K562 (cell line): ENCODE data around the gene DGKE. TPM values are rescaled to one million over a fixed set of nuclear protein-coding genes. Genes with fewer than 3 reads are reported as not detected.

Experiments
- BACH1 ChIP-seq: fragments of 200-800 bp; sonication (Bioruptor generic); IDR thresholded peaks from 2 replicates; pipeline ENCODE4 v1.6.1; 2016; ENCODE audit warnings: missing genetic modification characterization, missing compliant biosample characterization
- ETV1 ChIP-seq: fragments of 450-650 bp; conservative IDR thresholded peaks from 2 replicates; pipeline ENCODE4 v1.6.1; 2016; ENCODE audit warnings: missing genetic modification characterization, control low read depth, low read depth, missing compliant biosample characterization
- POLR3A ChIP-seq: IDR thresholded peaks from 2 replicates; pipeline ENCODE4 v1.6.1; 2011; ENCODE audit warnings: borderline replicate concordance, mild to moderate bottlenecking, moderate library complexity; ENCODE audit not compliant: insufficient read length, insufficient read depth; ENCODE audit errors: extremely low read depth
- polyA plus RNA-seq, 8 experiments: library from polyadenylated mRNA; depleted of rRNA in 4 of 8; stranded (reverse) in 5 of 8; unstranded in 3 of 8; fragments of >200 nt; fragmentation: Nextera tagmentation in 2 of 8; fragmentation: Illumina TruSeq in 1 of 8; extraction: Ambion mirVana in 2 of 8; extraction: Trizol in 1 of 8; gene quantifications; 2 replicates each; pipeline versions ENCODE4 v1.2.1 to v1.2.3, GENCODE V29; 2011 to 2014; ENCODE audit warnings: inconsistent platforms in 1 of 8, missing spikeins in 1 of 8
- total RNA-seq, 7 experiments: library from RNA; depleted of rRNA in 6 of 7; stranded (reverse); fragments of >200 nt in 6 of 7; fragmentation: Illumina TruSeq in 2 of 7; extraction: Trizol in 2 of 7; gene quantifications; 2 replicates each; pipeline versions ENCODE4 v1.2.1 to v1.2.3, GENCODE V29; 2011 to 2021; ENCODE audit warnings: low replicate concordance in 1 of 7
- TF ChIP-seq, protein P1 (sequence below), 3 experiments: IDR thresholded peaks in 2 of 3; conservative IDR thresholded peaks in 1 of 3; 2 replicates each; pipeline ENCODE4 v1.5.1; 2011 to 2012; ENCODE audit warnings: low read length in 3 of 3, mild to moderate bottlenecking in 3 of 3, control low read depth in 2 of 3, improper control_type of control experiment in 1 of 3, inconsistent platforms in 1 of 3, low read depth in 1 of 3, mixed read lengths in 1 of 3, moderate library complexity in 1 of 3; ENCODE audit not compliant: insufficient read depth in 2 of 3
- TF ChIP-seq, protein P2 (sequence below): fragments of 450-650 bp; IDR thresholded peaks from one replicate; pipeline ENCODE4 v1.6.1; 2018; ENCODE audit warnings: mild to moderate bottlenecking, moderate library complexity; ENCODE audit not compliant: partially characterized antibody
- TF ChIP-seq, protein P3 (sequence below): fragments of 450-650 bp; formaldehyde crosslinking; IDR thresholded peaks from 2 replicates; pipeline ENCODE4 v1.4.0; 2020; ENCODE audit warnings: mild to moderate bottlenecking, moderate library complexity

The DGKE gene
- total and polyA plus RNA-seq, 9 of the 15 experiments (the other 6 are each of a cell fraction or from before 2014, with no cell fraction given) = 1.3 to 9.9 (median 5.9) TPM

DNA sequence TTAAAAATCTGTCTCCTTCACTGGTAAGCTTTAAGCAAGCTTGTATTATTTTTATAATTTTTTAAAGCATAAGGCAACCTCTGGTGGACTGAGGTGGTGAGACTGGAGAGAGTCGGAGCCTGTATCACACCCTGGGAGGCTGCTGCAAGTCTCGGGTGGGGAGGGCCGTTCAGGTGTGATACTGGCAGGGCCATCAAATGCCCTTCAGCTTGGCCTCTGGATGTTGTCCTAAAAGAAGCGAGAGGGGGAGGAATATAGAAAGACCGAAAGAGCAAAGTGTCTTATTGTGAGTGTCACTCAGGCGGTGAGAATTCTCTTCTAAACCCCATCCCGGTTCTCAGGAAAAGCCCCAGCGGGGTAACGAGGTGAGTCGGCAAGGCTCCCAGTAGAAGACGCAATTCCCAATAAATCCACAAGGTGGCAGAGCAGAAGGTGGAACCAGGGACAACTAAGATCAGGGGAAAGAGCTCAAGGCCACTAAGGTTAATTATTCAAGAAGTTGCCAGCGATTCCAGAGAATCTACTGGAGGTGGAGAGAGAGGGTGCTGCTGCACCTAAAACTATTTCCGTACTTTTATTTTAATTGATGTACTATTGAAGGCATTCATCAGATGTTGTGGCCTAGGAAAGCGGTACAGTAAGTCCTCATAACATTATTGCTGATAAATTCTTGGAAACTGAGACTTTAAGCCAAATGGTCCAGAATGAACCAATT, 14.4 kb upstream of the DGKE start (continued):
- TF ChIP-seq, protein P1, sequence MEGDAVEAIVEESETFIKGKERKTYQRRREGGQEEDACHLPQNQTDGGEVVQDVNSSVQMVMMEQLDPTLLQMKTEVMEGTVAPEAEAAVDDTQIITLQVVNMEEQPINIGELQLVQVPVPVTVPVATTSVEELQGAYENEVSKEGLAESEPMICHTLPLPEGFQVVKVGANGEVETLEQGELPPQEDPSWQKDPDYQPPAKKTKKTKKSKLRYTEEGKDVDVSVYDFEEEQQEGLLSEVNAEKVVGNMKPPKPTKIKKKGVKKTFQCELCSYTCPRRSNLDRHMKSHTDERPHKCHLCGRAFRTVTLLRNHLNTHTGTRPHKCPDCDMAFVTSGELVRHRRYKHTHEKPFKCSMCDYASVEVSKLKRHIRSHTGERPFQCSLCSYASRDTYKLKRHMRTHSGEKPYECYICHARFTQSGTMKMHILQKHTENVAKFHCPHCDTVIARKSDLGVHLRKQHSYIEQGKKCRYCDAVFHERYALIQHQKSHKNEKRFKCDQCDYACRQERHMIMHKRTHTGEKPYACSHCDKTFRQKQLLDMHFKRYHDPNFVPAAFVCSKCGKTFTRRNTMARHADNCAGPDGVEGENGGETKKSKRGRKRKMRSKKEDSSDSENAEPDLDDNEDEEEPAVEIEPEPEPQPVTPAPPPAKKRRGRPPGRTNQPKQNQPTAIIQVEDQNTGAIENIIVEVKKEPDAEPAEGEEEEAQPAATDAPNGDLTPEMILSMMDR (IDR thresholded peaks at IDR 0.05 in 2 of 3, conservative IDR thresholded peaks at IDR 0.05 in 1 of 3; ENCODE audit: insufficient read depth in 2 of 3, low read depth in 1 of 3, low read length in 3 of 3) = peak; percentile 74 to 81 (median 81)
- TF ChIP-seq, protein P2, sequence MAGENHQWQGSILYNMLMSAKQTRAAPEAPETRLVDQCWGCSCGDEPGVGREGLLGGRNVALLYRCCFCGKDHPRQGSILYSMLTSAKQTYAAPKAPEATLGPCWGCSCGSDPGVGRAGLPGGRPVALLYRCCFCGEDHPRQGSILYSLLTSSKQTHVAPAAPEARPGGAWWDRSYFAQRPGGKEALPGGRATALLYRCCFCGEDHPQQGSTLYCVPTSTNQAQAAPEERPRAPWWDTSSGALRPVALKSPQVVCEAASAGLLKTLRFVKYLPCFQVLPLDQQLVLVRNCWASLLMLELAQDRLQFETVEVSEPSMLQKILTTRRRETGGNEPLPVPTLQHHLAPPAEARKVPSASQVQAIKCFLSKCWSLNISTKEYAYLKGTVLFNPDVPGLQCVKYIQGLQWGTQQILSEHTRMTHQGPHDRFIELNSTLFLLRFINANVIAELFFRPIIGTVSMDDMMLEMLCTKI = no peak
- TF ChIP-seq BACH1 (tag) (no peak), POLR3A (no peak), ETV1 (tag) (no peak)
- TF ChIP-seq, protein P3, sequence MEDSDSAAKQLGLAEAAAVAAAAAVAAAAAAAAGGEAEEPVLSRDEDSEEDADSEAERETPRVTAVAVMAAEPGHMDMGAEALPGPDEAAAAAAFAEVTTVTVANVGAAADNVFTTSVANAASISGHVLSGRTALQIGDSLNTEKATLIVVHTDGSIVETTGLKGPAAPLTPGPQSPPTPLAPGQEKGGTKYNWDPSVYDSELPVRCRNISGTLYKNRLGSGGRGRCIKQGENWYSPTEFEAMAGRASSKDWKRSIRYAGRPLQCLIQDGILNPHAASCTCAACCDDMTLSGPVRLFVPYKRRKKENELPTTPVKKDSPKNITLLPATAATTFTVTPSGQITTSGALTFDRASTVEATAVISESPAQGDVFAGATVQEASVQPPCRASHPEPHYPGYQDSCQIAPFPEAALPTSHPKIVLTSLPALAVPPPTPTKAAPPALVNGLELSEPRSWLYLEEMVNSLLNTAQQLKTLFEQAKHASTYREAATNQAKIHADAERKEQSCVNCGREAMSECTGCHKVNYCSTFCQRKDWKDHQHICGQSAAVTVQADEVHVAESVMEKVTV (CRISPR knock-in tag) = peak; percentile 68
